Smooth muscle cell (in vitro differentiated cells): ENCODE data around the gene POU2F2. TPM values are rescaled to one million over a fixed set of nuclear protein-coding genes. Genes with fewer than 3 reads are reported as not detected.
A peak's percentile ranks its signal among the peaks of the same experiment; 100 is the strongest.

Experiments used
- DNase-seq: peaks from one replicate; lab custom pipeline; 2025; ENCODE audit not compliant: unreplicated experiment; lab: John Stamatoyannopoulos, UW
- H2AFZ ChIP-seq: fragments of 200-600 bp; sonication (generic); 2 replicates; pipeline ENCODE4 v1.6.0; 2016; ENCODE audit warnings: antibody characterized with exemption, low read depth, mild to moderate bottlenecking
- H3F3A ChIP-seq: fragments of 200-600 bp; sonication (generic); 2 replicates; pipeline ENCODE4 v1.6.0; 2017; ENCODE audit warnings: antibody characterized with exemption, low read depth
- H3K27ac ChIP-seq: fragments of 200-600 bp; sonication (generic); 2 replicates; pipeline ENCODE4 v1.5.1; 2016; ENCODE audit warnings: low read depth, mild to moderate bottlenecking
- H3K27me3 ChIP-seq: fragments of 200-600 bp; sonication (generic); 2 replicates; pipeline ENCODE4 v1.6.1; 2016; ENCODE audit warnings: low read depth, mild to moderate bottlenecking
- H3K36me3 ChIP-seq: fragments of 200-600 bp; sonication (generic); 2 replicates; pipeline ENCODE4 v1.5.1; 2016; ENCODE audit warnings: low read depth
- H3K4me1 ChIP-seq: fragments of 200-600 bp; sonication (generic); 2 replicates; pipeline ENCODE4 v1.5.1; 2016; ENCODE audit warnings: low read depth
- H3K4me2 ChIP-seq: fragments of 200-600 bp; sonication (generic); 2 replicates; pipeline ENCODE4 v1.6.0; 2016; ENCODE audit warnings: mild to moderate bottlenecking
- H3K4me3 ChIP-seq: fragments of 200-600 bp; sonication (generic); 2 replicates; pipeline ENCODE4 v1.5.1; 2016; ENCODE audit warnings: mild to moderate bottlenecking
- H3K79me2 ChIP-seq: fragments of 200-600 bp; sonication (generic); 2 replicates; pipeline ENCODE4 v1.6.0; 2016; ENCODE audit warnings: low read depth, mild to moderate bottlenecking
- H3K9ac ChIP-seq: fragments of 200-600 bp; sonication (generic); 2 replicates; pipeline ENCODE4 v1.6.0; 2016; ENCODE audit warnings: low read depth
- H3K9me3 ChIP-seq: fragments of 200-600 bp; sonication (generic); replicated peaks from 2 replicates; pipeline ENCODE4 v1.5.1; 2016; ENCODE audit warnings: low read depth
- H4K20me1 ChIP-seq: fragments of 200-600 bp; sonication (generic); 2 replicates; pipeline ENCODE4 v1.6.0; 2016; ENCODE audit warnings: low read depth
- CTCF ChIP-seq: fragments of 200-600 bp; sonication (generic); IDR thresholded peaks from 2 replicates; pipeline ENCODE4 v1.5.1; 2017; ENCODE audit warnings: borderline replicate concordance, mild to moderate bottlenecking, antibody characterized with exemption; ENCODE audit not compliant: insufficient read depth, poor library complexity, severe bottlenecking
- WGBS: methylation state at CpG from one replicate; pipeline ENCODE4 v1.1.7; 2016; ENCODE audit warnings: low lambda C conversion rate; 5-methylcytosine and 5-hydroxymethylcytosine counted together
- polyA plus RNA-seq: library from polyadenylated mRNA; unstranded; fragments of >200 nt; fragmentation: Nextera tagmentation; extraction: Ambion mirVana; gene quantifications from 2 replicates; pipeline ENCODE4 v1.2.1, GENCODE V29; 2016
- total RNA-seq: library from RNA; depleted of rRNA; stranded (reverse); fragments of >200 nt; gene quantifications from 2 replicates; pipeline ENCODE4 v1.2.3, GENCODE V29; 2014

POU2F2 gene
- total and polyA plus RNA-seq, 2 experiments from 2014 or later, result 0.99 to 6.3 TPM

- Histone ChIP-seq H3K36me3 (no peaks in the 10 kb centered on the region), H2AFZ (no peak within 1 kb of the TSS), H3K27ac (no peak within 1 kb of the TSS), H3K4me1 (peaks cover 4% of the 10 kb centered on the region), H4K20me1 (no peaks in the 10 kb centered on the region), H3F3A (no peaks in the 10 kb centered on the region), H3K9ac (no peak within 1 kb of the TSS), H3K79me2 (no peaks in the 10 kb centered on the region), H3K27me3 (peaks cover 31% of the 10 kb centered on the region), H3K9me3 (no peaks in the 10 kb centered on the region), H3K4me2 (peak within 1 kb of the TSS; percentile 72), H3K4me3 (peak within 1 kb of the TSS; percentile 30)
- no peak for TF ChIP-seq CTCF
- DNase-seq, result no peak
- 2% methylated on average over 10 of the region's 29 CpGs for WGBS
These were observed 62.5 kb downstream of the POU2F2 start, which contains the start of gene GRIK5 for GRCh38 chr19:42069619-42070351. GRIK5 (minus strand) TSS chr19:42070206; CDS start chr19:42065770, 4,436 bp downstream.

GRCh38 chr19:42068756-42069571 is 63.3 kb downstream of the POU2F2 start:
- Histone ChIP-seq H3K4me3 (no peak overlapping the region), H4K20me1 (no peaks in the 10 kb centered on the region), H2AFZ (no peak overlapping the region), H3K9me3 (no peaks in the 10 kb centered on the region), H3K36me3 (no peaks in the 10 kb centered on the region), H3F3A (no peaks in the 10 kb centered on the region), H3K79me2 (no peaks in the 10 kb centered on the region), H3K4me2 (peak overlapping the region; percentile 9), H3K4me1 (peaks cover 4% of the 10 kb centered on the region), H3K27me3 (peaks cover 31% of the 10 kb centered on the region), H3K9ac (no peak overlapping the region), H3K27ac (no peak overlapping the region)
- no peak for DNase-seq
- 35% methylated on average over 14 of the region's 29 CpGs for WGBS
- TF ChIP-seq CTCF, result no peak

GRCh38 chr19:42068361-42068755 is 63.9 kb downstream of the POU2F2 start:
- no peaks in the 10 kb centered on the region for H4K20me1 ChIP-seq
- DNase-seq, result no peak
- H3K4me2 ChIP-seq, result no peak overlapping the region
- no peaks in the 10 kb centered on the region for H3K79me2 ChIP-seq
- H3K4me3 ChIP-seq, result no peak overlapping the region
- H3K27me3 ChIP-seq, result peaks cover 31% of the 10 kb centered on the region
- H3K9me3 ChIP-seq, result no peaks in the 10 kb centered on the region
- no peaks in the 10 kb centered on the region for H3F3A ChIP-seq
- TF ChIP-seq CTCF, result no peak
- H3K27ac ChIP-seq, result no peak overlapping the region
- 41% methylated on average over 8 of the region's 8 CpGs for WGBS
- no peaks in the 10 kb centered on the region for H3K36me3 ChIP-seq
- no peak overlapping the region for H3K9ac ChIP-seq
- H3K4me1 ChIP-seq, result peaks cover 4% of the 10 kb centered on the region
- H2AFZ ChIP-seq, result no peak overlapping the region
